Measurements from ENCODE around the gene PACSIN3.
"Not testable (repeated sequence)": the region's sequence is repeated elsewhere in the genome, so short reads cannot be mapped to it uniquely, and the experiment has no call there.

Gene PACSIN3

GRCh38 chr11:47186076-47186699 lies at the start of gene PACSIN3:
Gene PACSIN3, minus strand, starts transcription at chr11:47186434. Its CDS starts 3,707 bp downstream, at chr11:47182727.
- H3K4me3 ChIP-seq (ENCODE audit: low read depth, low read length): peak within 1 kb of the TSS; percentile 69

DNA sequence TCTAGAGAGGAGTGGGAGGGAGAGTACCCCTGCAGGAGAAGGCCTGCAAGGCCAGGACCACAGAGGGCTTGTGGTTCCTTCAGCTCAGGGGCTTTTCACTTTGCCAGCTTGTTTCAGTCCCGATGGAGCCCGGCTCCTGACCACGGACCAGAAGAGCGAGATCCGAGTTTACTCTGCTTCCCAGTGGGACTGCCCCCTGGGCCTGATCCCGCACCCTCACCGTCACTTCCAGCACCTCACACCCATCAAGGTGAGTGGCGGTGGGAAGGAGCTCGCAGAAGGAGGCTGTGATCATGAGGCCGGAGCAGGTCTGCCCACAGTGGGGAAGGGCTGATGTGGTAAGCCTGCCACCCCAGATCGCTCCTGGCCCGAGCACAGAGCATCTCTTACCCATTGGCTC lies 48.9 kb upstream of the PACSIN3 start:
- H3K4me3 ChIP-seq (ENCODE audit: low read depth, low read length): no peak overlapping the region

- no peak overlapping the region for H3K4me3 ChIP-seq (ENCODE audit: low read depth, low read length)
These were observed 48.5 kb upstream of the PACSIN3 start for GRCh38 chr11:47234669-47235100.

DNA sequence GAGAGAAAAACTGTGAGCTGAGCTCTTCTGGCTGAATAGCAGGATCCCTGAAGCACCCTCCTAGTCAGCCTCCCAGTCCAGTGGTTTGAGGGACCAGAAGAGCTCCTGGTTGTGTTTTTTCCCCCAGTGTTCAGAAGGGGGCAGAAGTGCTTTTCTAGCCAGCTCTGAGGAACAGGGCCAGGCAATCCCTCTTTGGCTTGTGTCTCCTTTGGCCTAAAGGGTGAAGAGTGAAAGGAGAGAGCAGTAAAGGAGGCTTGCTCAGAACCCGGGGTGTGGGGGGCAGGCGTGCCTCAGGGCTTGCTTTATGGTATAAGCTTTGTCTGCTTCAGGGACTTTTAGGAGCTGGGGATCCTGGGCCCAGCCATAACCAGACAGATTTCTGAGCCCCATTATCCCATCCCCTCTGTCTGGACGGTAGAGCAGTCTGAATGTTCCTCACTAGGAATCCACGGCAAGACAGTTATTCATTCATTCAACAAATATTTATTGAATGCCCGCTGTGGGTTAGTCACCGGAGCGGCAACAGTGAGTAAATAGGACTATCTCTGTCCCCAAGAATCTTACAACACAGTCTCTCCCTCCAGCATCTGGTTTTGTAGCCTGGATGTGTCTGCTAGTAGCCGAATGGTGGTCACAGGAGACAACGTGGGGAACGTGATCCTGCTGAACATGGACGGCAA lies 47.9 kb upstream of the PACSIN3 start:
- no peak overlapping the region for H3K4me3 ChIP-seq (ENCODE audit: low read depth, low read length)

DNA sequence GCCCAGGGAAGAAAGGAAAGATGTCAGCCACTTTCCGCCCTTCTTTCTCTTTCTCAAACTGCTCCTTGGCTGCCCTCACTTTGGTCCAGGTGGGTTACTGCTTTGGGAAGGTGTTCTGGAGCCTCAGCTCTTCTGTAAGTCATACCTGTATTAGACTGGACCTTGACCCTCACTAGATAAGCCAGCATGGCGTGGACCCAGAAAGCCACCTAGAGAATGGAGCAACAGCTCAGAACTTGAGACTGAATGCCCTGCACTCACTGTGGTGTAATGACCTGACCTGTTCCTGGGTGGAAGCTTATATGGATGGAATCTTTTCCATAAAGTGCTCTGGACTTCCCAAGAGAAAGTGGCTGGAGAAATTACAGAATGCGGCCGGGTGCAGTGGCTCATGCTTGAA lies 46.8 kb upstream of the PACSIN3 start:
- H3K4me3 ChIP-seq (ENCODE audit: low read depth, low read length): no peak overlapping the region

DNA sequence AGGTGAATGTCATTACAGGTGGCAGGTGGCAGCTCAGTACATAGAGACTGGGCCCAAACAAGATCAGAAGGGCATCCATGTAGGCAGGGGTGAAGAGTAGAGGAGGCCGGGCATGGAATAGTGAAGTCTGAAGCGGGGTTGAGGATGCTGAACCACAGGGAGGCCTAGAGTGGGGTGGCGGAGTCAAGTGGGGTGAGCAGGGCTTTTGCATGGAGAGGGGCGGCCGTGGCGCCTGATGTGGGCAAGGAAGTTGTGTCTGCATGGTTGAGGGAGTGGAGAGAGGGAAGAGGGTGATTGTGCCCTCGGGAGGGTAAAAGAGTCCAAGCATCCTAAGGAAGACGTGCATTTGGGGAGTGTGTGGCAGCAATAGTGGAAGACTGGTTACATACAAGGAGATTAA lies 42.9 kb upstream of the PACSIN3 start:
- H3K4me3 ChIP-seq (ENCODE audit: low read depth, low read length): no peak overlapping the region

GRCh38 chr11:47225552-47226400 lies 39.5 kb upstream of the PACSIN3 start:
- H3K4me3 ChIP-seq (ENCODE audit: low read depth, low read length): no peak overlapping the region

DNA sequence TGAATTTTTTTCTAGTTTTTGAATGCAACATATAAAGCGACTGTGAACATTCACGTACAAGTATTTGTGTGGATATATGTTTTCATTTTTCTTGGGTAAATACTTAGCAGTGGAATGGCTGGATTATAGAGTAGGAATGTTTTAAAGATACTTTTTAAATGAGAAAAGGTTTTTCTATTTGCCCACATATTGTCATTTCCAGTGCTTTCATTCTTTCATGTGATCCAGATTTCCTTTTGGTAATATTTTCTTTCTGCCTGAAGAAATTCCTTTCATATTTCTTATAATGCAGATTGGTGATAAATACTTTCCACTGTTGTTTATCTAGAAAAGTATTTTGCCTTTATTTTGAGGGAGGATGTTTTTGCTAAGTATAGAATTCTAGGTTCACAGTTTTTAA lies 36.5 kb upstream of the PACSIN3 start:
- H3K4me3 ChIP-seq (ENCODE audit: low read depth, low read length): no peak overlapping the region

DNA sequence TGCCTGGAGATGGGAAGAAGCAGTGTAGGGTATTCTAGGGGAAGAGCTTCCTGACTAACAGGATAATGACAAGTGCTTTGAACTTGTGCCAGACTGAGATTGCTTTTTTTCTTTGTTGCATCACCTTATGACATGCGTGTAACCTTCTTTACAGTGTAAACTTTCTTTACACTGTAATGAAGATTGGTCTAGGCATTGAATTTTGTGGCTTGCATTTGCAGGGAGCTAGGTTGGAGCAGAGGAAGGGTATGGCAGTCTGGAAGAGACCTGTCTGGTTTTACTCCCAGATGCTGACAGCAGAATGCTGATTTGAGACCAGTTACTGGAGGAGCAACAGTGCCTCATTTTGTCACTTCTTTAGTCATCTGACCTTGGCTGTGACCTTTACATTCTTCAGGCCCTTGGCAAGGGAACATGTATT lies 34.2 kb upstream of the PACSIN3 start:
- H3K4me3 ChIP-seq (ENCODE audit: low read depth, low read length): no peak overlapping the region

- H3K4me3 ChIP-seq (ENCODE audit: low read depth, low read length): peak overlapping the region; percentile 78
These were observed 30.0 kb upstream of the PACSIN3 start for GRCh38 chr11:47216121-47216798.

DNA sequence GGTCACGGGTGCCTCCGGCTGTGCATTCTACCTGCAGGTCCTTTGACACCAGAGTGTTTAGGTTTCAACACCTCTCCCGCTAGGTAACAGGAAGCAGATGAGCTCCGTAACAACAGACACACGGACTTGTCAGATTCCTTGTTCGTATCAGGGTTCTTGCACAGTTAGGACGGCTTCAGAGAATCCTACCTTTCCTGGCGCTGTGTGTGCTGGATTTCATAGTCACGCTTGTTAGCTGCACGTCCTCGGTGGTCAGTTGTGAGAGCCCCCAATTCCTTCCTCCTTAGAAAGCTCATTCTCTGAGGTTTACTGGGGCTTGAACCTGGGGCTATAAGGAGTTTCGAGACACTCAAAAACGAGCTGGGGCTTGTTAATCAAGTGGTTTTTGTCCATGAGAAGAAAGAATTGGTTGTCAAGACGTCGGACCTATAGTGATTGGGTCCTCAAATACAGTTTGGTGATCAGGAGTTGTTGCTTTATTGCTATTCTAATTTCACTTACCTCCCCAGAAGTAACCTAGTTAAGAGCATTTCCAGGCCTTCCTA lies 29.2 kb upstream of the PACSIN3 start:
- H3K4me3 ChIP-seq (ENCODE audit: low read depth, low read length): peak overlapping the region; percentile 78

DNA sequence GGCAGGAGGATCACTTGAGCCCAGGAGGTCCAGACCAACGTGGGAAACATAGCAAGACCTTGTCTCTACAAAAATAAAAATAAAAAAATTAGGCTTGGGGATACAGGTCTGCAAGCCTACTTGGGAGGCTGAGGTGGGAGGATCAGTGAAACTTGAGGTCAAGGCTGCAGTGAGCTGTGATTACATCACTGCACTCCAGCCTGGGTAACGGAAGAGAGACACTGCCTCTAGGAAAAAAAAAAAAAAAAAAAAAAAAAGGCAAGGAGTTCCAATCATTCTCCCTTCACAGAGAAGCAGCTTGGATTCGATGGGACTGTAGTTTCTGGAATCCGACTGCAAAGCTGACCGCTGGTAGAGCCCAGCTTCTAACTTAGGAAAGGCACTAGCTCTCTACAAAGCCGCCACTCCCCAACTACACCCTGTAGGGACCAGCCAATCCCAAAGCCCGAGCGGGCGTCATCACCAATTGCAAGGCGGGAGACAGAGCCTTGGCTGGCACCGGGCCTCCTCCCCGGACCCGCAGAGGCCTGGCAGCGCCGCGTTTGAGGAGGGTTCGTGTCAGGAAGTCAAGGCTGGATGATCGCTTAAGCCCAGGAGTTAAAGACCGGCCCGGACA lies 27.8 kb upstream of the PACSIN3 start:
- peak overlapping the region; percentile 39 for H3K4me3 ChIP-seq (ENCODE audit: low read depth, low read length)

GRCh38 chr11:47212938-47213337 lies 26.7 kb upstream of the PACSIN3 start:
- H3K4me3 ChIP-seq (ENCODE audit: low read depth, low read length): no peak overlapping the region

DNA sequence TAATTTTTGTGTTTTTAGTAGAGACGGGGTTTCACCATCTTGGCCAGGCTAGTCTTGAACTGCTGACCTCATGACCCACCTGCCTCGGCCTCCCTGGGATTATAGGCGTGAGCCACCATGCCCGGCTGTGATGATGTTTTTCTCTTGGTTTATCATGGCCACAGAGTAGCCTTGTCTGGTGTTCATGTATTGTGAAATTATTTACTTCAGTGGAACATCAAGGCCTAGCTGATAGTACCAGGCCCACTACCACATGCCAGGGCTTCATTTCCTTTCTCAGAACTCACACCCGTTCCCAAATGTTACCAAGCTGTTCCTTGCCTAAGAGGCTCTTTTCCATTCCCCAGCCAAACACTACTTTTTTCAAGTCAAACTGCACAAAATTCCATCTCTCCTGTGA lies 22.4 kb upstream of the PACSIN3 start:
- H3K4me3 ChIP-seq (ENCODE audit: low read depth, low read length): no peak overlapping the region

- not testable (repeated sequence) for H3K4me3 ChIP-seq (ENCODE audit: low read depth, low read length)
These were observed 21.8 kb upstream of the PACSIN3 start for GRCh38 chr11:47208008-47208552.

DNA sequence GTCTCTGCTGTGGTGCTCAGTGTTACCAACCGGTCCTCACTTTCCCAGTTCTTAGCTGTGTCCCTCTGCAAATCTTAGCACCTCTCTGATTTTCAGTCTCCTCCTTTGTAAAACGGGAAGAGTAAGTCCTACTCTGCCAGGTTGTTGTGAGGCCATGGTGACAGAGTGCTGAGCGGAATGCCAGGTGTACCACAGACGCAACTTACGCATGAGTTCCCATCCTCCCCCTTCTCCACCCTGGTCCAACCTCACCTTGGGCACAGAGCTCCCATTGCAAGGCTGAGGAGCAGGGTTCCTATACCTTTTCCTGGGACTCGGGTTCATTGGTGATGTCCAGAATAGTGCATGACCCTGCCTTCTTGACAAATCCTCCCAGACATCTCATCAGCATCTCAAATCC lies 21.2 kb upstream of the PACSIN3 start:
- no peak overlapping the region for H3K4me3 ChIP-seq (ENCODE audit: low read depth, low read length)

GRCh38 chr11:47206577-47206976 lies 20.3 kb upstream of the PACSIN3 start:
- H3K4me3 ChIP-seq (ENCODE audit: low read depth, low read length): not testable (repeated sequence)

DNA sequence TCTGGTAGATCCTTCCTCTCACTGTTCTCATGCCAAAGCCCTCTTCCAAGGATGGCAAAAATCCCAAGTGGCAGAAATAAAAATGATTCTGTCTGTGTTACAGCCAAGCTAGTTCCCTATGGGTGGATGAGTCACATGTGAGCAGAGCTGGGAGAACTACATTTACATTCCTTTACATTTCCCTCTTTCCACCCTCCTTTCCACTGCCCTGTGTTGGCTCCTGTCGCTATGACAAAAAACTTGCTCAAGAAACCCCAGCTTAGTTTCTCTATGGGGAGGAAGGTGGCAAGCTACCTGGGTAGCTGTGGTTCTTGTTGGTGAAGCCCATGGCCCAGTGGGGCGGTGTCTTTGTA lies 18.4 kb upstream of the PACSIN3 start:
- no peak overlapping the region for H3K4me3 ChIP-seq (ENCODE audit: low read depth, low read length)

- no peak overlapping the region for H3K4me3 ChIP-seq (ENCODE audit: low read depth, low read length)
These were observed 16.3 kb upstream of the PACSIN3 start for GRCh38 chr11:47202576-47202975.

DNA sequence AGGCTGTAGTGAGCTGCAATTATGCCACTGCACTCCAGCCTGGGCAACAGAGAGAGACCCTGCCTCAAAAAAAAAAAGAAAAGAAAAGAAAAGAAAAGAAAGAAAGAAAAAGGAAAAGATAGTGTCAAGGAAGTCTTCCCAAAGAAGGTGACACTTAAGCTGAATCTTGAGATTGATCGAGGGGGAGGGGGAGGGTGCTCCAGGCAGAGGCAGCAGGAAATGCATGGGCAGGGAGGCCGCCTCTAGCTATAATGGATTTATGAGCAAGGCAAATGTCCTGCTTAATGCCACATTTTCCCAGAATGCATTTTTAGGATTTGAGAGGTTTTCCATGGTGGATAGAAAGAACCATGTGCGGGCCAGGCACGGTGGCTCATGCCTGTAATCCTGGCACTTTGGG lies 14.8 kb upstream of the PACSIN3 start:
- no peak overlapping the region for H3K4me3 ChIP-seq (ENCODE audit: low read depth, low read length)
